Transverse colon (tissue), 4 donors: ENCODE measurements around the gene CELSR1.

ENCODE experiments used
- EP300 ChIP-seq: sonication (generic); formaldehyde crosslinking; IDR thresholded peaks from one replicate; pipeline ENCODE4 v1.6.1; 2017; ENCODE audit warnings: antibody characterized with exemption, low read depth
- POLR2A ChIP-seq: fragments of 450-650 bp; IDR thresholded peaks from one replicate; pipeline ENCODE4 v1.6.1; 2016; ENCODE audit warnings: antibody characterized with exemption, mild to moderate bottlenecking, moderate library complexity
- POLR2AphosphoS5 ChIP-seq, 3 donors: sonication (generic); formaldehyde crosslinking; IDR thresholded peaks; one replicate each; pipeline ENCODE4 v1.6.1; 2016; ENCODE audit warnings: antibody characterized with exemption in 3 of 3
- TF ChIP-seq, protein P1 (sequence below), 5 experiments: fragments of 200-600 bp in 3 of 5; fragments of 450-650 bp in 2 of 5; sonication (generic) in 3 of 5; IDR thresholded peaks; 1 replicate in 2 of 5; 2 replicates in 3 of 5; pipeline ENCODE4 v1.5.1; 2016 to 2017; ENCODE audit warnings: antibody characterized with exemption in 5 of 5, inconsistent platforms in 3 of 5, mild to moderate bottlenecking in 2 of 5, moderate library complexity in 1 of 5

- TF ChIP-seq, protein P1, sequence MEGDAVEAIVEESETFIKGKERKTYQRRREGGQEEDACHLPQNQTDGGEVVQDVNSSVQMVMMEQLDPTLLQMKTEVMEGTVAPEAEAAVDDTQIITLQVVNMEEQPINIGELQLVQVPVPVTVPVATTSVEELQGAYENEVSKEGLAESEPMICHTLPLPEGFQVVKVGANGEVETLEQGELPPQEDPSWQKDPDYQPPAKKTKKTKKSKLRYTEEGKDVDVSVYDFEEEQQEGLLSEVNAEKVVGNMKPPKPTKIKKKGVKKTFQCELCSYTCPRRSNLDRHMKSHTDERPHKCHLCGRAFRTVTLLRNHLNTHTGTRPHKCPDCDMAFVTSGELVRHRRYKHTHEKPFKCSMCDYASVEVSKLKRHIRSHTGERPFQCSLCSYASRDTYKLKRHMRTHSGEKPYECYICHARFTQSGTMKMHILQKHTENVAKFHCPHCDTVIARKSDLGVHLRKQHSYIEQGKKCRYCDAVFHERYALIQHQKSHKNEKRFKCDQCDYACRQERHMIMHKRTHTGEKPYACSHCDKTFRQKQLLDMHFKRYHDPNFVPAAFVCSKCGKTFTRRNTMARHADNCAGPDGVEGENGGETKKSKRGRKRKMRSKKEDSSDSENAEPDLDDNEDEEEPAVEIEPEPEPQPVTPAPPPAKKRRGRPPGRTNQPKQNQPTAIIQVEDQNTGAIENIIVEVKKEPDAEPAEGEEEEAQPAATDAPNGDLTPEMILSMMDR (IDR thresholded peaks at IDR 0.05), result no peak
- no peak for TF ChIP-seq POLR2AphosphoS5 (IDR thresholded peaks at IDR 0.05)
- TF ChIP-seq POLR2A, result no peak
- TF ChIP-seq EP300, result no peak
These were observed 57.0 kb downstream of the CELSR1 start for GRCh38 chr22:46480396-46480795.
